ENCODE results near the gene LARGE1.
"Not testable (repeated sequence)": the region's sequence is repeated elsewhere in the genome, so short reads cannot be mapped to it uniquely, and the experiment has no call there.

LARGE1 gene

DNA sequence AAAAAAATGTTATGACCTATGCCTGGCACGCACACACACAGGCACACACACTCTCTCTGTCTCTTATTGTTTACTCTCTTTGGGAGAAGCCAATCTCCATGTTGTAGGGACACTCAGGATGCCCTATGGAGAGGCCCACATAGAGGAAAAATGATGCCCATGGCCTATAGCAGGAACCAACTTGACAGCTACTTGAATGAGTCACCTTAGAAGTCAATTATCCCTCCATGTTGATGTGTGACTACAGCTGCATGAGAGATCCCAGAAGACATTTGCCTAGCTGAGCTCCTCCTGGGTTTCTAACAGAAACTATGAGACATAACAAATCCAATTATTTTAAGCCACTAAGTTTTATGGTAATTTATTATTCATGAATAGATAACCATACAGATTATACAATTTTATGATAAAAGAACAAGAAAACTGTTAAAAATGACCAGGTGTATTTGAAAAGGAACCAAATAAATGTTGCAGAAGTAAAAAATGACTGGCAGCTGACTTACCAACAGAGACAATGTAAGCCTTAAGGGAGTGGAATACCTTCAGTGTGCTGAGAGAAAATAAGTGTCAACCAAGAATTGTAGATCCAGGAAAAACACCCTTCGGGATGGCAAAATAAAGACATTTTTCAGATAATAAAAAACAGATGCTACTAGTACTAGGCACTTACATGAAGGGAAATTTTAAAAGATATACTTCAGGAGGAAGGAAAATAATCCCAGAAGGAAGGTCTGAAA, 458.4 kb downstream of the LARGE1 start:
- no peak for DNase-seq

GRCh38 chr22:33461245-33461644, 459.0 kb downstream of the LARGE1 start:
- not testable (repeated sequence) for DNase-seq

GRCh38 chr22:33459137-33459536, 461.1 kb downstream of the LARGE1 start:
- no peak for DNase-seq

GRCh38 chr22:33456511-33456910, 463.8 kb downstream of the LARGE1 start:
- no peak for DNase-seq

DNA sequence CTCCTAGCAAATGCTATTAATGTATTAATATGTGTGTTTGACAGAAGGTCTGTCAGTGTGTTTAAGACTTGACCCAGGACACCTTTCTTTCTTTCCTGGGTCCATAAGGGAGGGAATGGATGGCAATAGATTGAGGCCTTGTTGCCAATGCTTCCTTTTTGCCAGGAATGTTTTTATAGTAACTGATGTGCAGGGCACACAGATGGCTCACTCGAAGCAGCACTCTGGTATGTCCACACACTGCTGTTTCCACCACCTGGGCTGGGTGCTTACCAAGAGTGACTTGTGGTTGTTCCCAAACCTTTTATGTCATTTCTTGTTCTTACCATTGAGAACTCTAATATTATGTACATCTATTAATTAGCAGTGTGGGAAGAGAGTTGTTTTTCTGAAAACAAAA, 465.2 kb downstream of the LARGE1 start:
- DNase-seq, result no peak

DNA sequence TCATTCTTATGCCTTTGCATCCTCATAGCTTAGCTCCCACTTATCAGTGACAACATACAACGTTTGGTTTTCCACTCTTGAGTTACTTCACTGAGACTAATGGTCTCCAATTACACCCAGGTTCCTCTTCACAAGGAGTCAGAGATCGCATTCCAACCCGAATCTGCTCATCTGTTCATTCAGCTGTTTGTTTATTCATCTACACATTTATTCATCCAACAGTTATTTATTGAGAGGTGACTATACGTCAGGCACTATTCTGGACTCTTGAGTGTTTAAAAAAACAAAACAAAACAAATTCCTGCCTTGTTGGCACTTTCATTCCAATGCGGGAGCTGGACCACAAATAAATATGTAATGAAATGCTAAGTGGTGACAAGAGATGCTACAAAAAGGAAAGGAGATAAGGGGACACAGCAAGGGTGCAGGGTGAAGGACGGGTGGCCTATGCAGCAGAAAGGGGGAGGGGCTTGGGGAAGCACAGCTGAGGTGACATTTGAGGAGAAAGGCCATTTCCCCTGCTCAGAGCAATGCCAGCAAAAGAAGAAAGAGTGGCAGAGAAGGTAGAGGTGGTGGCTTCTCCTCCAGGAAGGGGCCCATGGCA, 468.3 kb downstream of the LARGE1 start:
- DNase-seq, result no peak

DNA sequence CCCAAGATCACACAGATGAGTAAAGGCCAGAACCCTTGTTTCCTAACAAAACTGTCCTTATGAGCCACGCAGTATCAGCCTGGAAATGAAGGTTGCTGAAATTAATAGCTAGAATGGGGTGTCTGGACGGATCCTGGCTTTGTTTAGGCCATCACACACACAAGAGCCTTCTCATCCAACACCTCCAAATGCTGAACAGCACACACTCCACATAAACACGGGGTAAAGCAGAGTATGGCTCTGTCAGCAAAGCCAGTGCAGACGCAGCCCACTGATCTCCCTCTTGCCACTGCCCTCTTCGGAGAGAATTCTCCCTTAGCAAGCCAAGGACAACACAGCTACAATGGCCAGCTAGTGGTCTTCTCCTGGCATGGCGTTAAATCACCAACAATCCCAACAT, 469.5 kb downstream of the LARGE1 start:
- no peak for DNase-seq

DNA sequence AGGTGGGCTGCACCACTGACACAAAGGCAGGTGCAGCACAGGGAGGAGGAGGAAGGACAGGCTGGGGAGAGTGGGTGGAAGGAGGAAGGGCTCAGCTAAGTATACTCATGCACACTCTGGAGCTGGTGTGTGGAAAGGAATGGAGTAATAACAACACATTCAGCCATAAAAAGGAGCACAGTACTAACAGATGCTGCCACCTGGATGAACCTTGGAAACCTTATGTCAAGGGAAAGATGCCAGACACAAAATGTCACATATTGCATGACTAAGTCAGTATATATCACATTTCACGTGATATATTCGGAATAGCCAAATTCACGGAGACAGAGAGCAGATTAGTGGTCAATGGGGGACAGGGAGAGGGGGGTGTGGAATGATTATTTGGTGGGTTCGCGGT, 472.5 kb downstream of the LARGE1 start:
- DNase-seq, result no peak

GRCh38 chr22:33443683-33444082, 476.6 kb downstream of the LARGE1 start:
- DNase-seq, result no peak

GRCh38 chr22:33440756-33441155, 479.5 kb downstream of the LARGE1 start:
- no peak for DNase-seq

DNA sequence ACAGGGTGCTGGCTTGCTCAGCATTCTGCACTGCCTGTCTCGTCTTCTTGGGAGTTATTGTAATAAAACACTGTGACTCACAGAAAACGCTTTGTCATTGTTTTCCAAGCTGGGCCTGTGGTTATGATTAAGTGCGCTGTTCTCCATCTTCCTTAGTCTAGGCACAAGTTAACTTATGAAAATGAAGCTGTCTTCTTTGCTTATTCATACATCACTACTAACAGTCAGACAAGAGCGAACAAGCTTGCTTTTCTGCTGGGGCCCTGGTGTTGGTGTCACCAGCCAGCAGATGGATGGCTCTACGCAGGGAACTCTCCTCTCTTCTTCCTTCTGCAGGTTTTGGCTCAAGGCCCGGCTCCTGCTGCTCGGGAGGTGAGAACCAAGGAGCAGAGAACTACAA, 482.0 kb downstream of the LARGE1 start:
- DNase-seq, result no peak

- DNase-seq, result no peak
These were observed 489.0 kb downstream of the LARGE1 start for GRCh38 chr22:33431300-33431699.

GRCh38 chr22:33429281-33429680, 491.0 kb downstream of the LARGE1 start:
- no peak for DNase-seq

DNA sequence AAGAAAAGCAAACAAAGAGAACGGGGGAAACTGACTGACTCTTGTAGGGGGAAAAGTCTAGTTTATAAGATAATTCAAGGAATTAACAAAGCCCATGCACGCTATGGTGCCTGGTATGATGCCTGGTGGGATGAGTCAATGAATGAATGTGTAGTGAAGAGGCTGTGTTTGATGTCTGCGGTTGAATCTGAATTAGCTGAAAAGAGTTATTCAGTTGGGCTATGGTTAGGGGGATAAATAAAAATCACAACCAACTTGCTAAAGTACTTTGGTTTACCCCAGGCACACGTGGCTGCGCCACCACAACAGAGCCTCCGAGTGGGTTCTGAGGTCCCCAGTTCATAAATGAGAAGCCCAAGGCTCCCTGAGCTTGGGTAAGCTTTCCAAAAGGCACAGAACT, 492.8 kb downstream of the LARGE1 start:
- no peak for DNase-seq

DNA sequence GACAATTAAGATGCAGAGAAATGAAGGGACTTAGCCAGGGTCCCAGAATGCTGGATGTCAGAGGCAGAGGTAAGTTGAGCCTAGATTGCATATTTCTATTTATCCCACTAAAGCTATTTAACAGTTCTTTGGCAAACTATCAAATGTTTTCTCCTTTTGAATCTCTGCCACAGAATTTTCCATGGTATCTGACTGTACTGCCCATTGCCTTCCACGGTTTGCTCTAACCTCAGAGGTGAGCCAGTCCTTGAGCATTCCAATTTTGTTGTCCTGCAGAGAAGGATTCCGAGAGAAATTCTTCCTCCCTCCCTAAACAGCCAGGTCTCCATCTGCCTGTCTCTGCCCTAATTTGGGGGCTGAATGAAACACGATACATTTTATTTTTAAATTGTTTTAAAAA, 493.8 kb downstream of the LARGE1 start:
- DNase-seq, result no peak

GRCh38 chr22:33421859-33422258, 498.4 kb downstream of the LARGE1 start:
- DNase-seq, result no peak

- DNase-seq, result no peak
These were observed 501.8 kb downstream of the LARGE1 start for GRCh38 chr22:33418484-33418883.

DNA sequence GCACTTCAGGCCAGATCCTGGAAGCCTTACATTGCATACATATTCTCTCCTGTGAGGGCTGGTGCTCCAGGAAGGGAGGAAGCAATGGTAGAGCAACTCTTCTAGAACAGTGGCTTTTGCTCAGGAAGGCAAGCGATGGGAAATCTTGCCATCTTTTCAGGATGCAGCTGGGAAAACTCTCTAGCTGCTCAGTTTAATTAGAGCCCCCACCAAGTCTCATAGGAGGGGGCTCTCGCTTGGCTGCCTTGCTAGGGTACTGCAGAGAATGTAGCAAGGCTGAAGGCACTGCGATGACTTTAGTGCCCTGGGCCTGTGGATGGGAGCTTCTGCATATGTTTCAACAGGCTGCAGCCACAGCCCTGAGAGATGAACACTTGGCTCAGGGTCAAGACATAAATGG, 504.9 kb downstream of the LARGE1 start:
- DNase-seq, result no peak

DNA sequence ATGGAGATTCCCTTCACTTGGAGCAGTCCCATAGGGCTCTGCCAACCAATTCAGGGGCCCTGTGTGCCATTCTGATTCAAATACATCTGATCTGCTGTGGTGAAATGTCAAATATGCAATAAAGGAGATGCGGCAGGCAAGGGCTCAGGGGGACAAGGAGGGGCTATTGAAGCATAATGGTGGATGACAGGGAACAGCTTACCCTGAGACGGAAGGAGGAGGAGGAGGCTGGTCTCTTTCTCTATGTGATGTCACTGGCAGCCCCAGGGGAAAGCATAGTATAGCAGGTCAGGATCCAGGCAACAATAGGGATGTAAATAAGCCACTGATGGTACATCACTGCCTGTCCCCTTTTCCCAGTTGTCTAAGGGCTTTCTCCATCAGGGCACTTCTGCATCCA, 511.2 kb downstream of the LARGE1 start:
- DNase-seq, result no peak

- DNase-seq, result no peak
These were observed 515.1 kb downstream of the LARGE1 start for GRCh38 chr22:33405194-33405593.

- no peak for DNase-seq
These were observed 515.6 kb downstream of the LARGE1 start for GRCh38 chr22:33404723-33405122.

- no peak for DNase-seq
These were observed 518.0 kb downstream of the LARGE1 start for GRCh38 chr22:33402325-33402724.

- no peak for DNase-seq
These were observed 519.0 kb downstream of the LARGE1 start for GRCh38 chr22:33401291-33401690.

DNA sequence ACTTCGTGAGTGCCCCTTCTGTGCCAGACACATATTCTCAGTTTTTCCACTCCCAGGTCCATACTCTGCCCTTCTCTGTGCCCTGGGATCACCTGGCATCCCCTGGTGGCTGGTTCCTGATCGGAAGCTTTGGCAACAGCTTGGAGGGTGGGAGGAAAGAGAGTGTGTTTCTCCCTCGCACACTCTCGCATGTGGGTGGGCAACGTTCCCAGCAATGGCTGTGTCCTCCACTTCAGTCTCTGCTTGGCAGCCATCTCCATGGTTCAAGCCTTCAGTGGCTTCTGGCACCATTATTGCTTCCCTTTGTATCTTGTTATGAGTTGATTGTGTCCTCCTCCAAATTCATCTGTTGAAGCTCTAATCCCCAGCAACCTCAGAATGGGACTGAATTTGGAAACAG, 519.4 kb downstream of the LARGE1 start:
- DNase-seq, result no peak

All from NCI-H446 treated with DMSO at 0.1 percent for 48 hours (cell line).